Subcutaneous adipose tissue (tissue), 4 donors: Measurements from ENCODE around the gene DIRAS1. TPM values are rescaled to one million over a fixed set of nuclear protein-coding genes. Genes with fewer than 3 reads are reported as not detected.

Experiments
- CTCF ChIP-seq: fragments of 450-650 bp; IDR thresholded peaks from one replicate; pipeline ENCODE4 v1.5.1; 2016; ENCODE audit warnings: low read depth, mild to moderate bottlenecking, control low read depth, antibody characterized with exemption, moderate library complexity
- total RNA-seq, 4 donors: library from RNA; depleted of rRNA; stranded (reverse); fragments of >200 nt; gene quantifications; one replicate each; pipeline ENCODE4 v1.1.0, GENCODE V29; 2016

The DIRAS1 gene
- total RNA-seq, 4 donors from 2014 or later = 0.16 to 0.85 (median 0.44) TPM; not detected in 1

- no peak for TF ChIP-seq CTCF
Measured at GRCh38 chr19:2724148-2724557, 3.0 kb upstream of the DIRAS1 start.

- no peak for TF ChIP-seq CTCF
Measured at GRCh38 chr19:2723747-2724146, 2.6 kb upstream of the DIRAS1 start.

- no peak for TF ChIP-seq CTCF
Measured at GRCh38 chr19:2723345-2723715, 2.2 kb upstream of the DIRAS1 start.

GRCh38 chr19:2722541-2723344 lies 1.6 kb upstream of the DIRAS1 start:
- TF ChIP-seq CTCF = no peak

- no peak for TF ChIP-seq CTCF
Measured at GRCh38 chr19:2721570-2722540, 683 bp upstream of the DIRAS1 start.

- TF ChIP-seq CTCF = no peak
Measured at GRCh38 chr19:2719920-2720776, 1.0 kb downstream of the DIRAS1 start.
